Measurements from ENCODE around the gene CPAMD8. TPM values are rescaled to one million over a fixed set of nuclear protein-coding genes. Genes with fewer than 3 reads are reported as not detected.

CPAMD8 gene
- total and polyA plus RNA-seq, 10 of the 15 experiments (the other 5 are each of a cell fraction or from before 2014, with no cell fraction given), result 0.12 to 0.97 (median 0.25) TPM; not detected in 3

GRCh38 chr19:16872728-16873127 is 153.9 kb downstream of the CPAMD8 start:
- RAD21 ChIA-PET (ENCODE audit: unreplicated experiment), result no interaction called here
- BruUV-seq (replicated peaks), result no TSS peak
- TF ChIP-seq MEF2B (IDR thresholded peaks at IDR 0.05; ENCODE audit: partially characterized antibody, poor library complexity, severe bottlenecking), result no peak
- TF ChIP-seq RFX5 (IDR thresholded peaks at IDR 0.05; ENCODE audit: low read depth, low read length), result no peak
- no peak for TF ChIP-seq PBX3 (IDR thresholded peaks at IDR 0.05; ENCODE audit: insufficient replicate concordance, low read depth, low read length)
- TF ChIP-seq ZBTB11 (CRISPR knock-in tag; IDR thresholded peaks at IDR 0.05), result no peak
- no peak for TF ChIP-seq EP300 (IDR thresholded peaks at IDR 0.05; ENCODE audit: borderline replicate concordance in 1 of 2, control insufficient read depth in 1 of 2, low read depth in 2 of 2, low read length in 2 of 2)
- TF ChIP-seq RAD21 (IDR thresholded peaks at IDR 0.05; ENCODE audit: insufficient read depth, low read depth, low read length), result no peak
- no peak for TF ChIP-seq PKNOX1 (IDR thresholded peaks at IDR 0.05)
- TF ChIP-seq CBX5 (IDR thresholded peaks at IDR 0.05; ENCODE audit: low read depth), result no peak
- TF ChIP-seq ZBTB33 (IDR thresholded peaks at IDR 0.05), result no peak
- TF ChIP-seq IKZF2 (IDR thresholded peaks at IDR 0.05), result no peak
- no peak for TF ChIP-seq ZBTB40 (IDR thresholded peaks at IDR 0.05; ENCODE audit: borderline replicate concordance)

More at GRCh38 chr19:16872728-16873127, 153.9 kb downstream of the CPAMD8 start:
- no peak overlapping the region for H3K4me2 ChIP-seq (ENCODE audit: control insufficient read depth, insufficient read depth)
- intact Hi-C loops (cut with micrococcal nuclease; ENCODE audit: unreplicated experiment) (no loop called here), in situ Hi-C loops (cut with MboI) (no loop called here)
- H3K27me3 ChIP-seq (replicated peaks in 1 of 2; ENCODE audit: control insufficient read depth in 2 of 2, insufficient read depth in 2 of 2, low read length in 1 of 2), result no peaks in the 10 kb centered on the region
- CTCF ChIA-PET, result no interaction called here
- DNase-seq (ENCODE audit: low read depth, low spot score) (no peak), ATAC-seq (no peak), FAIRE-seq (no peak)
- peaks cover 8% of the 10 kb centered on the region; the same call in 2 of the 3 replicates for H3K9me3 ChIP-seq (replicated peaks; ENCODE audit: control insufficient read depth, insufficient read depth, low read length)
- H4K20me1 ChIP-seq (ENCODE audit: control insufficient read depth, insufficient read depth), result no peaks in the 10 kb centered on the region
- no peak overlapping the region for H3K27ac ChIP-seq (ENCODE audit: control insufficient read depth, insufficient read depth)
- H3K4me1 ChIP-seq (ENCODE audit: control insufficient read depth, insufficient read depth, low read length), result peaks cover 6% of the 10 kb centered on the region
- H3K36me3 ChIP-seq (ENCODE audit: control insufficient read depth in 2 of 2, insufficient read depth in 2 of 2, low read length in 1 of 2), result peaks cover 10 to 30% of the 10 kb centered on the region in 2 experiments
- POLR2A ChIA-PET, result no interaction called here
- H3K4me3 ChIP-seq, result no peak overlapping the region
- no peak overlapping the region for H2AFZ ChIP-seq (ENCODE audit: control insufficient read depth, low read depth, low read length)
- WGBS (ENCODE audit: insufficient coverage, insufficient replicate concordance, low lambda C conversion rate, missing lambda C conversion rate), result 97% methylated on average over 21 of the region's 21 CpGs
- H3K9ac ChIP-seq (ENCODE audit: control insufficient read depth, insufficient read depth, low read length), result no peak overlapping the region
- SMC1A ChIA-PET (ENCODE audit: uncharacterized antibody, unreplicated experiment), result no interaction called here
- no peaks in the 10 kb centered on the region for H3K79me2 ChIP-seq (ENCODE audit: control insufficient read depth, insufficient read depth, low read length)

Measured in GM12878 (cell line).